ENCODE results near the gene NUDT14.

DNA sequence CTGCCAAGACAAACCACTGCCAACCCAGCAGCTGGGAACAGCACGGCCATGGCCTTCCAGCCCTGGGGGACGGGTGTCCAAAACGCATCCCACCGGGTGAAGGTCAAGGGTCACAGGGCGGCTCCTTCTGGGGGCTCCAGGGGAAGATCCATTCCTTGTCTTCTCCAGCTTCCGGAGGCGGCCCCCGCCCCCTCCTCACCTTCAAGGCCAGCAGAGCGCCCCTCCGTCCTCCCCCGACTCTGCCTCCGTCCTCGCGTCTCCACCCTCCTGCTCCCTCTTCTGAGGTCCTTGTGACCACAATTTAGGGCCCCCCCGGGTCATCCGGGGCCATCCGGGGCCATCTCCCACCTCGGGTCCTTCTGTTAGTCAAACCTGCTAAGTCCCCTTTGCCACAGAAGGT lies 3.9 kb upstream of the NUDT14 start:
- TF ChIP-seq GATA2 (IDR thresholded peaks at IDR 0.05; ENCODE audit: low read depth, low read length) = no peak
- no peak for TF ChIP-seq GATA3 (IDR thresholded peaks at IDR 0.05; ENCODE audit: low read depth, low read length)

Measured in SH-SY5Y (cell line).